K562 (cell line): Measurements from ENCODE around the gene GPATCH3.

Experiments
- CTBP1 ChIP-seq: fragments of 450-650 bp; IDR thresholded peaks from 2 replicates; pipeline ENCODE4 v1.6.1; 2016; ENCODE audit warnings: borderline replicate concordance
- FOSL1 ChIP-seq: fragments of 200-800 bp; sonication (Bioruptor generic); conservative IDR thresholded peaks from 2 replicates; pipeline ENCODE4 v1.6.1; 2016; ENCODE audit warnings: missing genetic modification characterization, missing compliant biosample characterization
- FOXP1 ChIP-seq: sonication (generic); formaldehyde crosslinking; IDR thresholded peaks from 2 replicates; pipeline ENCODE4 v1.8.0; 2022; ENCODE audit warnings: mild to moderate bottlenecking, missing genetic modification reagents
- NCOA2 ChIP-seq, 2 experiments: fragments of 450-650 bp; IDR thresholded peaks; 2 replicates each; pipeline ENCODE4 v1.6.1; 2018; ENCODE audit warnings: mild to moderate bottlenecking in 2 of 2, moderate library complexity in 1 of 2; ENCODE audit not compliant: partially characterized antibody in 2 of 2
- NR2C1 ChIP-seq, 2 experiments: fragments of 450-650 bp; IDR thresholded peaks; 2 replicates each; pipeline ENCODE4 v1.6.1; 2017; ENCODE audit warnings: mild to moderate bottlenecking in 2 of 2, antibody characterized with exemption in 1 of 2, inconsistent platforms in 1 of 2, missing compliant biosample characterization in 1 of 2, missing genetic modification characterization in 1 of 2
- ZBTB17 ChIP-seq: fragments of 450-650 bp; formaldehyde crosslinking; IDR thresholded peaks from 2 replicates; pipeline ENCODE4 v1.4.0; 2020; ENCODE audit warnings: mild to moderate bottlenecking
- ZNF384 ChIP-seq: IDR thresholded peaks from 2 replicates; pipeline ENCODE4 v1.6.1; 2012; ENCODE audit warnings: low read depth, low read length, improper control_type of control experiment
- ZNF79 ChIP-seq: fragments of 250-450 bp; sonication (Bioruptor Pico); IDR thresholded peaks from 2 replicates; pipeline ENCODE4 v1.4.0; 2020; ENCODE audit warnings: low read depth, mild to moderate bottlenecking, moderate library complexity
- TF ChIP-seq, protein P1 (sequence below): sonication (generic); formaldehyde crosslinking; IDR thresholded peaks from 2 replicates; pipeline ENCODE4 v1.8.1; 2023; ENCODE audit warnings: mild to moderate bottlenecking, missing genetic modification reagents
- TF ChIP-seq, protein P2 (sequence below), 2 experiments: fragments of 450-650 bp; formaldehyde crosslinking in 1 of 2; IDR thresholded peaks; 2 replicates each; pipeline versions ENCODE4 v1.4.0 to v1.6.1; 2014 to 2020; ENCODE audit warnings: mild to moderate bottlenecking in 2 of 2, borderline replicate concordance in 1 of 2, low read depth in 1 of 2

DNA sequence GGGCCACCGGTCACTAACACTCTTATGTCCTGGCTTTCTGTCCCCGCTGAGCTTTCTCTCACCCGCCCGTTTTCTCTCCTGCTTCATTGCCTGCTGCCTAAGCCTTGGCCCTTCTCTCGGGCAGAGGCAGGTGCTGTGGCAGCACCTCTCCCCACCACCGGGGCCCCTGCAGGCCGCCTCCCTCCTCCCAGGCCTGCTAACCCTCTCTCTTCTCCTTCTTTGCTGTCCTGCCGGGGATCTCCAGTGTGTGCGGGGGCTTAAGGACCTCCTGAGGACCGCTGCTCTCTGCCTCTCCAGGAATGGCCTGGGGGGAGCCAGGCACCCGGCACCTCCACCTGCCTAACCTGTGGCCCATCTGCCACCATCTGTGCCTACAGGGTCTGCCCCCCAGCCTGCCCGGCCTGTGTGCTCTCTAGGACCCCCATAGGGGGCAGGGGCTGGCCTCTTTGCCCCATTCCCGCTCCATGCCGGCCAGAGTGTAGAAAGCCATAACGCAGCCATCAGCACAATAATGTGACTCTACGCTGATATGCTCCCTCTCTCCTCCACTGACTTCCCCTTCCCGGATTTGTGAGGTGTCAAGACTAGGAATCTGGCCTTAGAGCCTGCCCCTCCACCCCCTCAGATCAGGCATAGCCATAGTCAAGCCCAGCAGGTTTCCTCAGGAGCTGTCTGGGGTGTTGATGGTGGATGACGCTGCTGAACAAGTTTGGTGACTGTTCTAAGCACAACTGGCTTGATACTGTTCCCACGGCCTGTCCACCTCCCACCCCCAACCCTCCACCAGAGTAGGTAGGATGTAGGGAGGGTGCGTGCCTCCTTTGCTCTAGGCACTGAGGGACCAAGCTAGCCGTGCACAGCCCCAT is 43.4 kb downstream of the GPATCH3 start:
- TF ChIP-seq, protein P1, sequence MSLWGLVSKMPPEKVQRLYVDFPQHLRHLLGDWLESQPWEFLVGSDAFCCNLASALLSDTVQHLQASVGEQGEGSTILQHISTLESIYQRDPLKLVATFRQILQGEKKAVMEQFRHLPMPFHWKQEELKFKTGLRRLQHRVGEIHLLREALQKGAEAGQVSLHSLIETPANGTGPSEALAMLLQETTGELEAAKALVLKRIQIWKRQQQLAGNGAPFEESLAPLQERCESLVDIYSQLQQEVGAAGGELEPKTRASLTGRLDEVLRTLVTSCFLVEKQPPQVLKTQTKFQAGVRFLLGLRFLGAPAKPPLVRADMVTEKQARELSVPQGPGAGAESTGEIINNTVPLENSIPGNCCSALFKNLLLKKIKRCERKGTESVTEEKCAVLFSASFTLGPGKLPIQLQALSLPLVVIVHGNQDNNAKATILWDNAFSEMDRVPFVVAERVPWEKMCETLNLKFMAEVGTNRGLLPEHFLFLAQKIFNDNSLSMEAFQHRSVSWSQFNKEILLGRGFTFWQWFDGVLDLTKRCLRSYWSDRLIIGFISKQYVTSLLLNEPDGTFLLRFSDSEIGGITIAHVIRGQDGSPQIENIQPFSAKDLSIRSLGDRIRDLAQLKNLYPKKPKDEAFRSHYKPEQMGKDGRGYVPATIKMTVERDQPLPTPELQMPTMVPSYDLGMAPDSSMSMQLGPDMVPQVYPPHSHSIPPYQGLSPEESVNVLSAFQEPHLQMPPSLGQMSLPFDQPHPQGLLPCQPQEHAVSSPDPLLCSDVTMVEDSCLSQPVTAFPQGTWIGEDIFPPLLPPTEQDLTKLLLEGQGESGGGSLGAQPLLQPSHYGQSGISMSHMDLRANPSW (CRISPR knock-in tag): no peak
- TF ChIP-seq NCOA2 (IDR thresholded peaks at IDR 0.05; ENCODE audit: partially characterized antibody in 2 of 2): no peak
- TF ChIP-seq FOSL1 (tag): no peak
- no peak for TF ChIP-seq ZBTB17 (CRISPR knock-in tag)
- TF ChIP-seq, protein P2, sequence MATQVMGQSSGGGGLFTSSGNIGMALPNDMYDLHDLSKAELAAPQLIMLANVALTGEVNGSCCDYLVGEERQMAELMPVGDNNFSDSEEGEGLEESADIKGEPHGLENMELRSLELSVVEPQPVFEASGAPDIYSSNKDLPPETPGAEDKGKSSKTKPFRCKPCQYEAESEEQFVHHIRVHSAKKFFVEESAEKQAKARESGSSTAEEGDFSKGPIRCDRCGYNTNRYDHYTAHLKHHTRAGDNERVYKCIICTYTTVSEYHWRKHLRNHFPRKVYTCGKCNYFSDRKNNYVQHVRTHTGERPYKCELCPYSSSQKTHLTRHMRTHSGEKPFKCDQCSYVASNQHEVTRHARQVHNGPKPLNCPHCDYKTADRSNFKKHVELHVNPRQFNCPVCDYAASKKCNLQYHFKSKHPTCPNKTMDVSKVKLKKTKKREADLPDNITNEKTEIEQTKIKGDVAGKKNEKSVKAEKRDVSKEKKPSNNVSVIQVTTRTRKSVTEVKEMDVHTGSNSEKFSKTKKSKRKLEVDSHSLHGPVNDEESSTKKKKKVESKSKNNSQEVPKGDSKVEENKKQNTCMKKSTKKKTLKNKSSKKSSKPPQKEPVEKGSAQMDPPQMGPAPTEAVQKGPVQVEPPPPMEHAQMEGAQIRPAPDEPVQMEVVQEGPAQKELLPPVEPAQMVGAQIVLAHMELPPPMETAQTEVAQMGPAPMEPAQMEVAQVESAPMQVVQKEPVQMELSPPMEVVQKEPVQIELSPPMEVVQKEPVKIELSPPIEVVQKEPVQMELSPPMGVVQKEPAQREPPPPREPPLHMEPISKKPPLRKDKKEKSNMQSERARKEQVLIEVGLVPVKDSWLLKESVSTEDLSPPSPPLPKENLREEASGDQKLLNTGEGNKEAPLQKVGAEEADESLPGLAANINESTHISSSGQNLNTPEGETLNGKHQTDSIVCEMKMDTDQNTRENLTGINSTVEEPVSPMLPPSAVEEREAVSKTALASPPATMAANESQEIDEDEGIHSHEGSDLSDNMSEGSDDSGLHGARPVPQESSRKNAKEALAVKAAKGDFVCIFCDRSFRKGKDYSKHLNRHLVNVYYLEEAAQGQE (IDR thresholded peaks at IDR 0.05; ENCODE audit: borderline replicate concordance): no peak
- TF ChIP-seq, protein P2 (CRISPR knock-in tag; IDR thresholded peaks at IDR 0.05; ENCODE audit: low read depth): no peak
- TF ChIP-seq NR2C1 (IDR thresholded peaks at IDR 0.05): no peak
- no peak for TF ChIP-seq NR2C1 (tag; IDR thresholded peaks at IDR 0.05)
- TF ChIP-seq ZNF79 (CRISPR knock-in tag): no peak
- no peak for TF ChIP-seq CTBP1
- no peak for TF ChIP-seq ZNF384
- TF ChIP-seq FOXP1 (CRISPR knock-in tag): no peak
